Kidney (tissue), 14 donors: ENCODE measurements around the gene MFSD6L. TPM values are rescaled to one million over a fixed set of nuclear protein-coding genes. Genes with fewer than 3 reads are reported as not detected.

Source experiments
- DNase-seq, 5 donors: peaks; one replicate each; pipeline ENCODE4 v3.0.0-alpha.2; 2013 to 2020
- FAIRE-seq: peaks from 2 replicates; lab custom pipeline; 2012; peaks lifted over from hg19 to GRCh38; lab: Jason Lieb, UNC
- H3K27ac ChIP-seq, 2 donors: one replicate each; pipeline ENCODE4 v1.7.0; 2013; ENCODE audit warnings: low read depth in 2 of 2, low read length in 2 of 2, inconsistent platforms in 1 of 2
- H3K27me3 ChIP-seq: one replicate; pipeline ENCODE4 v1.7.1; 2013; ENCODE audit warnings: low read length, inconsistent platforms; ENCODE audit not compliant: control insufficient read depth, insufficient read depth
- H3K36me3 ChIP-seq, 3 donors: one replicate each; pipeline versions ENCODE4 v1.7.0 to v1.7.1; 2013; ENCODE audit warnings: low read length in 3 of 3, control low read depth in 1 of 3, inconsistent platforms in 1 of 3; ENCODE audit not compliant: insufficient read depth in 3 of 3, control insufficient read depth in 2 of 3
- H3K4me1 ChIP-seq, 3 donors: one replicate each; pipeline versions ENCODE4 v1.7.0 to v1.7.1; 2013; ENCODE audit warnings: low read length in 3 of 3, inconsistent platforms in 1 of 3, low read depth in 1 of 3; ENCODE audit not compliant: control insufficient read depth in 2 of 3, insufficient read depth in 2 of 3
- H3K4me3 ChIP-seq, 3 donors: one replicate each; pipeline versions ENCODE4 v1.7.0 to v1.8.1; 2013; ENCODE audit warnings: low read length in 3 of 3, control low read depth in 1 of 3, inconsistent platforms in 1 of 3
- H3K9ac ChIP-seq, 3 donors: one replicate each; pipeline versions ENCODE4 v1.7.0 to v1.7.1; 2013; ENCODE audit warnings: low read length in 3 of 3, control low read depth in 1 of 3, inconsistent platforms in 1 of 3
- H3K9me3 ChIP-seq, 3 donors: one replicate each; pipeline versions ENCODE4 v1.7.0 to v1.7.1; 2013; ENCODE audit warnings: low read length in 3 of 3, control low read depth in 1 of 3, inconsistent platforms in 1 of 3; ENCODE audit not compliant: control insufficient read depth in 2 of 3, insufficient read depth in 1 of 3
- intact Hi-C: fragments of 100-400 bp; cut with DNase I; formaldehyde crosslinking; loops from one replicate; pipeline ENCODE4 v1.11.1; 2022
- polyA plus RNA-seq: library from polyadenylated mRNA; stranded (reverse); fragments of 350-450 nt; fragmentation: Illumina TruSeq; extraction: RNeasy Lipid Tissue Mini Kit (QIAGEN cat#74804); gene quantifications from one replicate; pipeline ENCODE4 v1.2.3, GENCODE V29; 2014; ENCODE audit warnings: low read depth, low replicate concordance; ENCODE audit not compliant: insufficient read depth
- total RNA-seq: library from RNA; stranded (reverse); fragmentation: NEBNext Ultra II Directional; extraction: Animal tissue kit (Norgen Biotek cat#: 25700); gene quantifications from one replicate; pipeline ENCODE4 v1.2.1, GENCODE V29; 2021
- TF ChIP-seq, protein P1 (sequence below): IDR thresholded peaks from 3 replicates; pipeline ENCODE4 v1.5.1; 2012; ENCODE audit warnings: mild to moderate bottlenecking, moderate library complexity, borderline replicate concordance; ENCODE audit not compliant: insufficient read depth; ENCODE audit errors: extremely low read depth
- donor health status: control.
- donor health status: control.
- donor health status: control.
- donor health status: control.
- donor health status: control.
- donor health status: DM: yes; HTN: yes; CAD: no.
- donor health status: Normal renal cell carcinoma (clear cell type).

MFSD6L gene
- total and polyA plus RNA-seq, 2 donors from 2014 or later: 3.1 to 3.8 TPM

DNA sequence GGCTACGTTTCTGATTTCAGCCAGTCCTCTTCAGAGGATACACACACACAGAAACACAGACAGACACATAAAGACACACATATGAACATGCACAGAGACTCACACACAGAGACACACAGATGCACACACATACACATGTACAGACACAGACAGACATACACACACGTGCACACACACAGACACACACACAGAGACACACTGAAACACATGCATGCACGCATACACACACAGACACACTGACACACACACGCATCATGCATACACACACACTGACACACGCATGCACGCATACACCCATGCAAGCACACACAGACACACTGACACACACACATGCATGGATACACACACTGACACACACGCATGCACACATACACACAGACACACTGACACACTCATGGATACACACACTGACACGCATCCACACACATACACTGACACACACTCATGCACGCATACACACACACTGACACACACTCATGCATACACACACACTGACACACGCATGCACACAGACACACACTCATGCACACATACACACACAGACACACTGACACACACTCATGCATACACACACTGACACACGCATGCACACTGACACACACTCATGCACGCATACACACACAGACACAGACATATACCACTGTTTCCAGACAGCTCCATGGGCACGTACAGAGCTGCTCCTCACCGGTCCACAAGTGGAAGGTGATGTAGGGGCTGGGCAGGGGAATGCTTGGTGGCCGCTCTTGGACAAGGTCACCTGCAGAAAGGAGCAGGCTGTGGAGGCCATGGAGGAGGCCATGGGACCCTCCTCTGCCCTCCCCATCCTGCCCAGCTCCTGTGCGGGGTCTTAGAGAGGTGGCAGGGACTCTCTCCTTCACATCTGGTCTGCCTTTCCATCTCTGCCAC lies 30.1 kb upstream of the MFSD6L start:
- Histone ChIP-seq H3K36me3 (no peaks in the 10 kb centered on the region), H3K9ac (no peak overlapping the region), H3K27ac (no peak overlapping the region), H3K4me1 (no peaks in the 10 kb centered on the region), H3K27me3 (no peaks in the 10 kb centered on the region), H3K4me3 (no peak overlapping the region), H3K9me3 (peaks cover 0 to 4% (median 2%) of the 10 kb centered on the region in 3 donors)
- TF ChIP-seq, protein P1, sequence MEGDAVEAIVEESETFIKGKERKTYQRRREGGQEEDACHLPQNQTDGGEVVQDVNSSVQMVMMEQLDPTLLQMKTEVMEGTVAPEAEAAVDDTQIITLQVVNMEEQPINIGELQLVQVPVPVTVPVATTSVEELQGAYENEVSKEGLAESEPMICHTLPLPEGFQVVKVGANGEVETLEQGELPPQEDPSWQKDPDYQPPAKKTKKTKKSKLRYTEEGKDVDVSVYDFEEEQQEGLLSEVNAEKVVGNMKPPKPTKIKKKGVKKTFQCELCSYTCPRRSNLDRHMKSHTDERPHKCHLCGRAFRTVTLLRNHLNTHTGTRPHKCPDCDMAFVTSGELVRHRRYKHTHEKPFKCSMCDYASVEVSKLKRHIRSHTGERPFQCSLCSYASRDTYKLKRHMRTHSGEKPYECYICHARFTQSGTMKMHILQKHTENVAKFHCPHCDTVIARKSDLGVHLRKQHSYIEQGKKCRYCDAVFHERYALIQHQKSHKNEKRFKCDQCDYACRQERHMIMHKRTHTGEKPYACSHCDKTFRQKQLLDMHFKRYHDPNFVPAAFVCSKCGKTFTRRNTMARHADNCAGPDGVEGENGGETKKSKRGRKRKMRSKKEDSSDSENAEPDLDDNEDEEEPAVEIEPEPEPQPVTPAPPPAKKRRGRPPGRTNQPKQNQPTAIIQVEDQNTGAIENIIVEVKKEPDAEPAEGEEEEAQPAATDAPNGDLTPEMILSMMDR: no peak
- no peak for DNase-seq
- intact Hi-C loops: no loop called here
- no peak for FAIRE-seq

- DNase-seq (no peak), FAIRE-seq (no peak)
- Histone ChIP-seq H3K9me3 (peaks cover 0 to 5% (median 2%) of the 10 kb centered on the region in 3 donors), H3K36me3 (no peaks in the 10 kb centered on the region), H3K27me3 (no peaks in the 10 kb centered on the region), H3K9ac (no peak overlapping the region), H3K4me3 (no peak overlapping the region), H3K4me1 (no peaks in the 10 kb centered on the region), H3K27ac (no peak overlapping the region)
- intact Hi-C loops: no loop called here
- TF ChIP-seq, protein P1: no peak
Measured at GRCh38 chr17:8828517-8828875, 29.3 kb upstream of the MFSD6L start.

- Histone ChIP-seq H3K27ac (no peak overlapping the region), H3K4me1 (no peaks in the 10 kb centered on the region), H3K36me3 (no peaks in the 10 kb centered on the region), H3K9me3 (peaks cover 0 to 5% (median 2%) of the 10 kb centered on the region in 3 donors), H3K27me3 (no peaks in the 10 kb centered on the region), H3K9ac (no peak overlapping the region), H3K4me3 (no peak overlapping the region)
- DNase-seq: peak in 1 of 5 donors; percentile 20
- TF ChIP-seq, protein P1: no peak
- FAIRE-seq: no peak
- intact Hi-C loops: no loop called here
Measured at GRCh38 chr17:8826808-8827435, 27.8 kb upstream of the MFSD6L start.
